DMS114 treated with DMSO at 0.1 percent for 48 hours (cell line): Measurements from ENCODE around the gene SORL1-AS1.
"Not testable (repeated sequence)": the region's sequence is repeated elsewhere in the genome, so short reads cannot be mapped to it uniquely, and the experiment has no call there.

ENCODE experiments used
- DNase-seq: peaks from one replicate; lab custom pipeline; 2025; ENCODE audit not compliant: unreplicated experiment; lab: John Stamatoyannopoulos, UW

The SORL1-AS1 gene

GRCh38 chr11:121452609-121453150 is at the start of gene SORL1-AS1:
TSS of gene SORL1-AS1 (minus strand) at chr11:121452967.
- no peak for DNase-seq

- no peak for DNase-seq
These were observed 48.0 kb upstream of the SORL1-AS1 start for GRCh38 chr11:121500717-121501116.

- DNase-seq, result no peak
These were observed 47.5 kb upstream of the SORL1-AS1 start for GRCh38 chr11:121500275-121500674.

- DNase-seq, result no peak
These were observed 46.6 kb upstream of the SORL1-AS1 start for GRCh38 chr11:121499405-121499804.

GRCh38 chr11:121497176-121497998 is 44.6 kb upstream of the SORL1-AS1 start:
- no peak for DNase-seq

GRCh38 chr11:121494355-121495099 is 41.8 kb upstream of the SORL1-AS1 start:
- DNase-seq, result no peak

- DNase-seq, result no peak
These were observed 37.1 kb upstream of the SORL1-AS1 start for GRCh38 chr11:121489823-121490222.

- DNase-seq, result no peak
These were observed 35.9 kb upstream of the SORL1-AS1 start for GRCh38 chr11:121488641-121489040.

GRCh38 chr11:121488170-121488569 is 35.4 kb upstream of the SORL1-AS1 start:
- no peak for DNase-seq

- no peak for DNase-seq
These were observed 34.4 kb upstream of the SORL1-AS1 start for GRCh38 chr11:121487191-121487590.

GRCh38 chr11:121486054-121486453 is 33.3 kb upstream of the SORL1-AS1 start:
- no peak for DNase-seq

GRCh38 chr11:121485216-121485615 is 32.4 kb upstream of the SORL1-AS1 start:
- no peak for DNase-seq

- DNase-seq, result no peak
These were observed 31.2 kb upstream of the SORL1-AS1 start for GRCh38 chr11:121483805-121484480.

- no peak for DNase-seq
These were observed 29.7 kb upstream of the SORL1-AS1 start for GRCh38 chr11:121482231-121483129.

- not testable (repeated sequence) for DNase-seq
These were observed 28.9 kb upstream of the SORL1-AS1 start for GRCh38 chr11:121481484-121482230.

GRCh38 chr11:121479698-121480238 is 27.0 kb upstream of the SORL1-AS1 start:
- no peak for DNase-seq

- DNase-seq, result no peak
These were observed 26.3 kb upstream of the SORL1-AS1 start for GRCh38 chr11:121478895-121479697.

GRCh38 chr11:121478226-121478894 is 25.6 kb upstream of the SORL1-AS1 start:
- DNase-seq, result no peak
